ENCODE data around the gene MRNIP. TPM values are rescaled to one million over a fixed set of nuclear protein-coding genes. Genes with fewer than 3 reads are reported as not detected.

MRNIP gene
- total and polyA plus RNA-seq, 2 of the 8 experiments (the other 6 are each of a cell fraction or from before 2014, with no cell fraction given) = 29.6 TPM

DNA sequence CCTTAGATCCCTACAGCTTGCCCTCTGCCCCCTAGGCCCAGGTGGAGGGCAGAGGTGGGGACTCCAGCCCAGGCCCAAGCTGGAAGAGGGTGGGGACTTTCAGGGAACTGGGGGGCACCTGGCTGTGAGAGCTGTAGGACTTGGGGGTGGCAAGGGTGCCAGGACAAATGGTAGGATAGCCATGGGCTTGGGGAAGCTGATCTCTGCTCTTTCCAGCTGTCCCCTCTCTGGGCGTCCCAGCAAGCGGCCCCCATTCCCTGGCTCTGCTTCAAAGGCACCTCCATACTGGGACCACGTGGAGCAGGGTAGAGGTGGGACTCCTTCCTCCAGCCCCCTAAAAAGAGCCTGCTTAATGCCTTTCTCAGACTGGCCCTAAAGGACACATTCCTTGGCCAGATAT is 64.4 kb downstream of the MRNIP start (continued):
- TF ChIP-seq, protein P1, sequence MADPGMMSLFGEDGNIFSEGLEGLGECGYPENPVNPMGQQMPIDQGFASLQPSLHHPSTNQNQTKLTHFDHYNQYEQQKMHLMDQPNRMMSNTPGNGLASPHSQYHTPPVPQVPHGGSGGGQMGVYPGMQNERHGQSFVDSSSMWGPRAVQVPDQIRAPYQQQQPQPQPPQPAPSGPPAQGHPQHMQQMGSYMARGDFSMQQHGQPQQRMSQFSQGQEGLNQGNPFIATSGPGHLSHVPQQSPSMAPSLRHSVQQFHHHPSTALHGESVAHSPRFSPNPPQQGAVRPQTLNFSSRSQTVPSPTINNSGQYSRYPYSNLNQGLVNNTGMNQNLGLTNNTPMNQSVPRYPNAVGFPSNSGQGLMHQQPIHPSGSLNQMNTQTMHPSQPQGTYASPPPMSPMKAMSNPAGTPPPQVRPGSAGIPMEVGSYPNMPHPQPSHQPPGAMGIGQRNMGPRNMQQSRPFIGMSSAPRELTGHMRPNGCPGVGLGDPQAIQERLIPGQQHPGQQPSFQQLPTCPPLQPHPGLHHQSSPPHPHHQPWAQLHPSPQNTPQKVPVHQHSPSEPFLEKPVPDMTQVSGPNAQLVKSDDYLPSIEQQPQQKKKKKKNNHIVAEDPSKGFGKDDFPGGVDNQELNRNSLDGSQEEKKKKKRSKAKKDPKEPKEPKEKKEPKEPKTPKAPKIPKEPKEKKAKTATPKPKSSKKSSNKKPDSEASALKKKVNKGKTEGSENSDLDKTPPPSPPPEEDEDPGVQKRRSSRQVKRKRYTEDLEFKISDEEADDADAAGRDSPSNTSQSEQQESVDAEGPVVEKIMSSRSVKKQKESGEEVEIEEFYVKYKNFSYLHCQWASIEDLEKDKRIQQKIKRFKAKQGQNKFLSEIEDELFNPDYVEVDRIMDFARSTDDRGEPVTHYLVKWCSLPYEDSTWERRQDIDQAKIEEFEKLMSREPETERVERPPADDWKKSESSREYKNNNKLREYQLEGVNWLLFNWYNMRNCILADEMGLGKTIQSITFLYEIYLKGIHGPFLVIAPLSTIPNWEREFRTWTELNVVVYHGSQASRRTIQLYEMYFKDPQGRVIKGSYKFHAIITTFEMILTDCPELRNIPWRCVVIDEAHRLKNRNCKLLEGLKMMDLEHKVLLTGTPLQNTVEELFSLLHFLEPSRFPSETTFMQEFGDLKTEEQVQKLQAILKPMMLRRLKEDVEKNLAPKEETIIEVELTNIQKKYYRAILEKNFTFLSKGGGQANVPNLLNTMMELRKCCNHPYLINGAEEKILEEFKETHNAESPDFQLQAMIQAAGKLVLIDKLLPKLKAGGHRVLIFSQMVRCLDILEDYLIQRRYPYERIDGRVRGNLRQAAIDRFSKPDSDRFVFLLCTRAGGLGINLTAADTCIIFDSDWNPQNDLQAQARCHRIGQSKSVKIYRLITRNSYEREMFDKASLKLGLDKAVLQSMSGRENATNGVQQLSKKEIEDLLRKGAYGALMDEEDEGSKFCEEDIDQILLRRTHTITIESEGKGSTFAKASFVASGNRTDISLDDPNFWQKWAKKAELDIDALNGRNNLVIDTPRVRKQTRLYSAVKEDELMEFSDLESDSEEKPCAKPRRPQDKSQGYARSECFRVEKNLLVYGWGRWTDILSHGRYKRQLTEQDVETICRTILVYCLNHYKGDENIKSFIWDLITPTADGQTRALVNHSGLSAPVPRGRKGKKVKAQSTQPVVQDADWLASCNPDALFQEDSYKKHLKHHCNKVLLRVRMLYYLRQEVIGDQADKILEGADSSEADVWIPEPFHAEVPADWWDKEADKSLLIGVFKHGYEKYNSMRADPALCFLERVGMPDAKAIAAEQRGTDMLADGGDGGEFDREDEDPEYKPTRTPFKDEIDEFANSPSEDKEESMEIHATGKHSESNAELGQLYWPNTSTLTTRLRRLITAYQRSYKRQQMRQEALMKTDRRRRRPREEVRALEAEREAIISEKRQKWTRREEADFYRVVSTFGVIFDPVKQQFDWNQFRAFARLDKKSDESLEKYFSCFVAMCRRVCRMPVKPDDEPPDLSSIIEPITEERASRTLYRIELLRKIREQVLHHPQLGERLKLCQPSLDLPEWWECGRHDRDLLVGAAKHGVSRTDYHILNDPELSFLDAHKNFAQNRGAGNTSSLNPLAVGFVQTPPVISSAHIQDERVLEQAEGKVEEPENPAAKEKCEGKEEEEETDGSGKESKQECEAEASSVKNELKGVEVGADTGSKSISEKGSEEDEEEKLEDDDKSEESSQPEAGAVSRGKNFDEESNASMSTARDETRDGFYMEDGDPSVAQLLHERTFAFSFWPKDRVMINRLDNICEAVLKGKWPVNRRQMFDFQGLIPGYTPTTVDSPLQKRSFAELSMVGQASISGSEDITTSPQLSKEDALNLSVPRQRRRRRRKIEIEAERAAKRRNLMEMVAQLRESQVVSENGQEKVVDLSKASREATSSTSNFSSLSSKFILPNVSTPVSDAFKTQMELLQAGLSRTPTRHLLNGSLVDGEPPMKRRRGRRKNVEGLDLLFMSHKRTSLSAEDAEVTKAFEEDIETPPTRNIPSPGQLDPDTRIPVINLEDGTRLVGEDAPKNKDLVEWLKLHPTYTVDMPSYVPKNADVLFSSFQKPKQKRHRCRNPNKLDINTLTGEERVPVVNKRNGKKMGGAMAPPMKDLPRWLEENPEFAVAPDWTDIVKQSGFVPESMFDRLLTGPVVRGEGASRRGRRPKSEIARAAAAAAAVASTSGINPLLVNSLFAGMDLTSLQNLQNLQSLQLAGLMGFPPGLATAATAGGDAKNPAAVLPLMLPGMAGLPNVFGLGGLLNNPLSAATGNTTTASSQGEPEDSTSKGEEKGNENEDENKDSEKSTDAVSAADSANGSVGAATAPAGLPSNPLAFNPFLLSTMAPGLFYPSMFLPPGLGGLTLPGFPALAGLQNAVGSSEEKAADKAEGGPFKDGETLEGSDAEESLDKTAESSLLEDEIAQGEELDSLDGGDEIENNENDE (IDR thresholded peaks at IDR 0.05; ENCODE audit: insufficient replicate concordance, low read length) = no peak

All from H1 (cell line).